ENCODE data around the gene VPREB1.
"Not testable (repeated sequence)": the region's sequence is repeated elsewhere in the genome, so short reads cannot be mapped to it uniquely, and the experiment has no call there.

VPREB1 gene

DNA sequence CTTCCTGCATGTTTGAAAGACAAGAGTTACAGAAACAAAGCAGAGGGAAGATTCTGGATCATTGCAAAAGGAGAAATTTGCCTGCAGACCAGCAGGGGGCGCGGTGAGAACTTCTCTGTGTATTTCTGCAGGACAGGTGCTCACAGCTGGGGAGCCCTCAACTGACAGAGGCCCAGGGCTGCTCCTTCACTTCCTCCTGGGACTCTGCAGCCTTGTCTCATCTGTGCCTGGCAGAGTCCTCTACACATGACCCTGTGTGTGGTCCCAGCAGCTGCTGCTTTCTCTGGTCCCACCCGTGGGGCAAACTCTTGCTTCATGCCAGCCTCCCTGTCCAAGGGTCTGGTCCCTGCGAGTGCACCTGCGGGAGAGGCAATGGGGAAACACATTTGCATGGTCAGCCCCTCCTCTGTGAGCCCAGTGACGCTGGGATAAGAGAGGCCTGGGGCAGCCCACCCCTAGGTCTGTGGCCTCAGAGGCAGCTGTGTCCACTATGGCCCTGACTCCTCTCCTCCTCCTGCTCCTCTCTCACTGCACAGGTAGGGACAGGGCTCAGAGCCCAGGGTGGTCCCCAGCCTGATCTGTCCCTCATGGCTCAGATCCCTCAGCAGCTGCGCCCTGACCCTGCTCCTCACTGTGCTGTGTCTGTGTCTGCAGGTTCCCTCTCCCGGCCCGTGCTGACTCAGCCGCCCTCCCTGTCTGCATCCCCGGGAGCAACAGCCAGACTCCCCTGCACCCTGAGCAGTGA, 43.2 kb upstream of the VPREB1 start:
- DNase-seq (ENCODE audit: insufficient read length, low spot score) (peak; percentile 53), FAIRE-seq (peak; percentile 82)
- no peak for TF ChIP-seq TAF1 (IDR thresholded peaks at IDR 0.05; ENCODE audit: low read depth, low read length)
- peak; percentile 49; the same call in 1 of the 2 replicates for TF ChIP-seq SPI1 (IDR thresholded peaks at IDR 0.05; ENCODE audit: low read depth, low read length)

- peak; percentile 63 for FAIRE-seq
- peak; percentile 68 for TF ChIP-seq SPI1 (IDR thresholded peaks at IDR 0.05; ENCODE audit: low read depth, low read length)
- TF ChIP-seq POLR2AphosphoS5 (IDR thresholded peaks at IDR 0.05; ENCODE audit: low read depth, low read length), result no peak
- no peak for TF ChIP-seq POLR2A (IDR thresholded peaks at IDR 0.05; ENCODE audit: low read depth, low read length)
- DNase-seq (ENCODE audit: insufficient read length, low spot score), result no peak
Observed at GRCh38 chr22:22201930-22202343, 42.6 kb upstream of the VPREB1 start.

- DNase-seq (ENCODE audit: insufficient read length, low spot score), result no peak
- no peak for FAIRE-seq
- TF ChIP-seq TAF1 (IDR thresholded peaks at IDR 0.05; ENCODE audit: low read depth, low read length) (no peak), POLR2AphosphoS5 (IDR thresholded peaks at IDR 0.05; ENCODE audit: low read depth, low read length) (no peak), POLR2A (IDR thresholded peaks at IDR 0.05; ENCODE audit: low read depth, low read length) (no peak), PAX5 (IDR thresholded peaks at IDR 0.05; ENCODE audit: insufficient read depth, low read length, severe bottlenecking) (no peak), POU2F2 (IDR thresholded peaks at IDR 0.05; ENCODE audit: low read depth, low read length) (no peak), SPI1 (IDR thresholded peaks at IDR 0.05; ENCODE audit: low read depth, low read length) (no peak)
Observed at GRCh38 chr22:22203048-22203971, 41.3 kb upstream of the VPREB1 start.

DNA sequence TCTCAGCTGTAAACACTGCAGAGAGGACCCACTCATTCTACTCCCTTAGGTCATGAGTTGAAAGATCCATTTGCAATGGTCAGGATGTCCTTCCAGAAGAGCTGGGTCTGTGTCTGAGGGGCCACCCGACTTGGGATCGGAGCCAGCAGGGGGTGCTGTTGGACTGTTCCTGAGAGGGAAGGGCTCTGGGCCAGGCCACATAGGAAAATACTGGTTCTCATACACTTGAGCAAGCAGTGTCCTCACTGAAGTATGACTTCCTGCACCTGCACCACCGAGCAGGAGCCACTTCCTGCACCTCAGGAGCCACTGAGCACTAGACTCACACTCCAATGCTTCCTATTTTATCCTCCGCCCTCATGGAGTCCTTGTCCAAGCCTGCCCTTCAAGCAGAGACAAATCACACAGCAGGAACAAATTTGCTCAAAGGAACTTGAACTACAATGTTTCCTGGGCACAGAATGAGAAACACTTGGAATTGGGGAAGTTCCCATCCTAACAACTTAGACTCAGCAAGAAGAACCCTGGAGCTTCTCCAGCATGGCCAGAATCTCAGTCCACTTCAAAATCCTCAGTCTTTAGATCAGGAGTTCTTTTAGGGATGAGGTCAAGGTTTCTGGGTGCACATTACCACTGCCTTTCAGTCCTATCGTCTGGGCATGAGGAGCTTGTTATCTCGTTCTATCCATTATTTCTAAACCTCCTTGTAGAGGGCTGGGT, 36.6 kb upstream of the VPREB1 start:
- peak; percentile 100 for FAIRE-seq
- peak; percentile 53 for TF ChIP-seq PAX5 (IDR thresholded peaks at IDR 0.05; ENCODE audit: insufficient read depth, low read length, severe bottlenecking)
- no peak for TF ChIP-seq POLR2A (IDR thresholded peaks at IDR 0.05; ENCODE audit: low read depth, low read length)

GRCh38 chr22:22208652-22209051, 35.9 kb upstream of the VPREB1 start:
- TF ChIP-seq POLR2A (IDR thresholded peaks at IDR 0.05; ENCODE audit: low read depth, low read length), result no peak
- TF ChIP-seq TAF1 (IDR thresholded peaks at IDR 0.05; ENCODE audit: low read depth, low read length), result no peak
- no peak for TF ChIP-seq POLR2AphosphoS5 (IDR thresholded peaks at IDR 0.05; ENCODE audit: low read depth, low read length)
- TF ChIP-seq PAX5 (IDR thresholded peaks at IDR 0.05; ENCODE audit: insufficient read depth, low read length, severe bottlenecking), result no peak
- no peak for TF ChIP-seq SPI1 (IDR thresholded peaks at IDR 0.05; ENCODE audit: low read depth, low read length)
- no peak for TF ChIP-seq POU2F2 (IDR thresholded peaks at IDR 0.05; ENCODE audit: low read depth, low read length)
- FAIRE-seq (peak; percentile 43), DNase-seq (ENCODE audit: insufficient read length, low spot score) (no peak)

More for the DNA sequence above, 36.6 kb upstream of the VPREB1 start:
- DNase-seq (ENCODE audit: insufficient read length, low spot score), result peak; percentile 62

DNA sequence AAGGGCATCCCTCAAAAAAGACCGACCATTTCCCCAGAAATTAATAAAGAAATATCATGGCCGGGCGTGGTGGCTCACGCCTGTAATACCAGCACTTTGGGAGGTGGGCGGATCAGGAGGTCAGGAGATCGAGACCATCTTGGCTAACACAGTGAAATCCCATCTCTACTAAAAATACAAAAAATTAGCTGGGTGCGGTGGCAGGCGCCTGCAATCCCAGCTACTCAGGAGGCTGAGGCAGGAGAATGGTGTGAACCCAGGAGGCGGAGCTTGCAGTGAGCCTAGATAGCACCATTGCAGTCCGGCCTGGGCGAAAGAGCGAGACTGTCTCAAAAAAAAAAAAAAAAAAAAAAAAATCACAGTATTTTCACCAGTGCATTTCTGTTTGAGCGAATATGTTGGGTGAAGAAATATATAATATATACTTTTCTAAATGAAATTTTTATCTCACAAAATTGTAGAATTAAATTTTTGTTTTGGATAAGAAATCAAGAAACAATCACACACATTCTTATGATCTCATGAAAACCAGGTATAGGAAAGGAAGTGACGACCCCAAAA, 35.4 kb upstream of the VPREB1 start:
- FAIRE-seq, result not testable (repeated sequence)

GRCh38 chr22:22210375-22210774, 34.2 kb upstream of the VPREB1 start:
- TF ChIP-seq POU2F2 (IDR thresholded peaks at IDR 0.05; ENCODE audit: low read depth, low read length) (no peak), SPI1 (IDR thresholded peaks at IDR 0.05; ENCODE audit: low read depth, low read length) (peak; percentile 16; the same call in 1 of the 2 replicates), TAF1 (IDR thresholded peaks at IDR 0.05; ENCODE audit: low read depth, low read length) (no peak), PAX5 (IDR thresholded peaks at IDR 0.05; ENCODE audit: insufficient read depth, low read length, severe bottlenecking) (no peak), POLR2A (IDR thresholded peaks at IDR 0.05; ENCODE audit: low read depth, low read length) (no peak)
- DNase-seq (ENCODE audit: insufficient read length, low spot score) (no peak), FAIRE-seq (peak; percentile 89)

More for the DNA sequence above, 35.4 kb upstream of the VPREB1 start:
- not testable (repeated sequence) for DNase-seq (ENCODE audit: insufficient read length, low spot score)

DNA sequence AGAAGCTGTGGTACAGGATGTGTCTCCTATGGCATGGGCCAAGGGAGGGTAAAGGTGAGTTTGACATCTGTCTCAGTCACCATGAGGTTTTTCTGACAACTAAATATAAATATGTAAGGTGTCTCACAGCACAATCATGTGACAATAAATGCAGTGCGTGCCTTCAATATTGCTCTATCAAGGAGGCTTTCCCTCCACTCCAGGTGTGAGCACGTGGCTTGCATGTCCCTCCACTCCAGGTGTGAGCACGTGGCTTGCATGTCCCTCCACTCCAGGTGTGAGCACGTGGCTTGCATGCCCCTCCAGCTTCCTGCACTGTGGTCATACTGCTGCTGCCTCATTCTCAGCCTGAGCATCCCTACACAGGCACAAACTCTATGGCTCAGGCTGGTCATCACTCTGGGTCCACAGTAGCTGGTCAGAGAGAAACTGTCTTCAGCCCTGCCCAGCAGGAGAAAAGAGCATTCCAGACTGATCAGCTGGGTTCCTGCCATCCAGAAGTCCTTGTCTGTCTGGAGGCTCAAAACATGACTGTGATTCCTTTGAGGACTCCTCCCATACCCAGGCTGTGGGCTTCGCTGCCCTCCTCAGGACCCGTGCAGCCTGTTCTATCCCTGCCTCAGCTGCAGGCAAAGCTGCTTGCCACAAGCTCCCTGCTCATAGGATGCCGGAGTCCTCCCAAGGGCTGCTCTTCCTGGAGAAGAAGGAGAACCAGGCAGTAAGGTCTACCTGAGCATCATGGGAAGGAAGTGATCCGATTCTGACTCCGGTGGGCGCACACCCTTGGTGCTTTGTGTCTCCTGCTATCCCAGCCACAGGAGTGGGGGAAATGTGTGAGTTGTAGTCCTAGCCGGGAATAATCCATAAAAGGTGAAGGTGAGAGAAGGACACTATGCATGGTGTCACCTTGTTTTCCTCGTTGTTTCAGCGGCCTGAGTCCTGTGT, 33.4 kb upstream of the VPREB1 start:
- FAIRE-seq (peak; percentile 71), DNase-seq (ENCODE audit: insufficient read length, low spot score) (no peak)
- TF ChIP-seq POLR2AphosphoS5 (IDR thresholded peaks at IDR 0.05; ENCODE audit: low read depth, low read length) (no peak), TAF1 (IDR thresholded peaks at IDR 0.05; ENCODE audit: low read depth, low read length) (no peak), POLR2A (IDR thresholded peaks at IDR 0.05; ENCODE audit: low read depth, low read length) (no peak), PAX5 (IDR thresholded peaks at IDR 0.05; ENCODE audit: insufficient read depth, low read length, severe bottlenecking) (no peak), POU2F2 (IDR thresholded peaks at IDR 0.05; ENCODE audit: low read depth, low read length) (no peak), SPI1 (IDR thresholded peaks at IDR 0.05; ENCODE audit: low read depth, low read length) (no peak)

DNA sequence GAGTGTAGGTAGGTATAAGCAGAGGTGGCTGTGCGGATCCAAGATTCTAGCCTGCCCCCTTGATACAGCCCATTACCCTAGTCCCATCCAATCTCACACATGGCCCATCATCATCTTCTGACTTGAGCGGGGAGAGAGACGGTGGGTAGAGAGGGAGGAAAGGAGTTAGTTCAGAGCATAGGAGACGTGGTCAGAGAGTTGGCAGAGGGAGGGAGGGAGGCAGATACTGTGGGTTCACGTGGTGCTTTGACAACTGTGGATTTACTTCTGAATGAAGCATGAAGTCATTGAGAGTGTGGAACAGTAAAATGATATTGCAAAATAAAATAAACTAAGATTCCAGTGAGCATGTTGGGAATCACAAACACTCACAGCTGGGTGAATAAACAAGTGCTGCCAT, 31.4 kb upstream of the VPREB1 start:
- TF ChIP-seq TAF1 (IDR thresholded peaks at IDR 0.05; ENCODE audit: low read depth, low read length) (no peak), PAX5 (IDR thresholded peaks at IDR 0.05; ENCODE audit: insufficient read depth, low read length, severe bottlenecking) (no peak), POLR2AphosphoS5 (IDR thresholded peaks at IDR 0.05; ENCODE audit: low read depth, low read length) (no peak), POU2F2 (IDR thresholded peaks at IDR 0.05; ENCODE audit: low read depth, low read length) (no peak), POLR2A (IDR thresholded peaks at IDR 0.05; ENCODE audit: low read depth, low read length) (no peak), SPI1 (IDR thresholded peaks at IDR 0.05; ENCODE audit: low read depth, low read length) (no peak)
- FAIRE-seq (no peak), DNase-seq (ENCODE audit: insufficient read length, low spot score) (no peak)

Data from GM12891 (cell line).